Fibroblast of skin of scalp (primary cell): ENCODE measurements around the gene NKX1-2. TPM values are rescaled to one million over a fixed set of nuclear protein-coding genes. Genes with fewer than 3 reads are reported as not detected.

ENCODE experiments used
- DNase-seq: peaks from one replicate; pipeline ENCODE4 v3.0.0-alpha.2; 2013
- polyA plus RNA-seq, 2 experiments: library from polyadenylated mRNA; unstranded; fragments of 120-200 nt; gene quantifications; one replicate each; pipeline ENCODE4 v1.2.1, GENCODE V29; 2013; ENCODE audit not compliant: insufficient read length in 2 of 2

Gene NKX1-2
- not detected for polyA plus RNA-seq (2013, experiment 1 of 2; ENCODE audit: insufficient read length)
- not detected for polyA plus RNA-seq (2013, experiment 2 of 2; ENCODE audit: insufficient read length)

DNA sequence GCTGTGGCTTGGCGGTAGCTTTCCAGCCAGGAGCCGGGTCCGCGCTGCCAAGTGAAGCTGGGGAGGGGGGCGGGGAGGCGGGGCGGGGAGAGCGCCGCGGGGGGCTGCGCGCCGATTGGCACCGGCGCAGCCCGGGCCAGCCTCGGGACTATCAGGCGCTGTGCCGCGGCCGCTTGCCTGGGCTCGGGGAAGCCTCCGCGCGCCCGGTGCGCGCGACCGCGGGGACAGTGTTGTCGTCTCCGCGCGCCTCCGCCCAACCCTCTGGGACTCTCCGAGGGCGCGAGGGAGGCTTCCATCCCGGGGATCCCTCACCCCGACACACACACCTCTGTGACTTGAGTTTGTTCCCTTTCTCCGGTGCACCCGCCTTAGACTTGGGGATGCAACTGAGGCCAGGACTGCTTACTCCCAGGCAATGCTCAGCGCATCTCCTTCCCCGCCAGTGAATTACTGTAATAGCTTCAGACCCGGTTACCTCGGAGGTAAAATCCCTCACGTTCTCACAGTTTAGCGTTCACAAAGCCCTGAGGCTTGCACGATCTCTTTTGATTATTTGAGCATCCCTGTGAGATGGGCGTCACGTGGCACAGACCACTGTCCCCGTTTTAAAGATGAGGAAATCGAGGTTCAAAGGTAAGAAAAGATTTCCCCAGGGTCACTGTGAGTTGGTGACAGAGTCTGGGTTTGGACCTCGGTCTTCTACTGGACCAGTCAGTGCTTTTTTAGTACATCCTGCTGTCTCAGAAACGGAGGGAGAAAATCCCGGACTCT lies at the start of gene NKX1-2:
TSS of gene NKX1-2 (minus strand) at position 24 of the 771 bp plus-strand sequence. CDS start 92 bp downstream, outside the sequence.
- DNase-seq, result no peak

DNA sequence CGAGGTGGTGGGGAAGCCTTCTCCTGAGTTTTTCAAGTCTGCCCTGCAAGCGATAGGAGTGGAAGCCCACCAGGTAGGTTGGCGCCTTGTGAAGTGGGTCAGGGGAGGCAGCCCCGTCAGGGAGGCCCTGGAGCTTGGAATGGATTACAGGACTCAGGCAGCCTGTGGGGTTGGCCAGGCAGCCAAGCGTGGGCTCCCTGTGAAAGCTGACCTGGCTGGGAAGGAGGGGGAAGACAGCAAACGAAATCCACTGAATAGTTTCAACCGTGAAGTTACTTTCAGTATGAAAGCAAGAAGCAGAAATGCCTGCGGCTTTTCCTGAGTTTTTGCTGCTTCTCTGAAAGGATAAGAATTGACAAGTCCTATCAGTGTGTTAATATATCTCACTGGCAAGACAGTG lies 48.2 kb upstream of the NKX1-2 start:
- no peak for DNase-seq

DNA sequence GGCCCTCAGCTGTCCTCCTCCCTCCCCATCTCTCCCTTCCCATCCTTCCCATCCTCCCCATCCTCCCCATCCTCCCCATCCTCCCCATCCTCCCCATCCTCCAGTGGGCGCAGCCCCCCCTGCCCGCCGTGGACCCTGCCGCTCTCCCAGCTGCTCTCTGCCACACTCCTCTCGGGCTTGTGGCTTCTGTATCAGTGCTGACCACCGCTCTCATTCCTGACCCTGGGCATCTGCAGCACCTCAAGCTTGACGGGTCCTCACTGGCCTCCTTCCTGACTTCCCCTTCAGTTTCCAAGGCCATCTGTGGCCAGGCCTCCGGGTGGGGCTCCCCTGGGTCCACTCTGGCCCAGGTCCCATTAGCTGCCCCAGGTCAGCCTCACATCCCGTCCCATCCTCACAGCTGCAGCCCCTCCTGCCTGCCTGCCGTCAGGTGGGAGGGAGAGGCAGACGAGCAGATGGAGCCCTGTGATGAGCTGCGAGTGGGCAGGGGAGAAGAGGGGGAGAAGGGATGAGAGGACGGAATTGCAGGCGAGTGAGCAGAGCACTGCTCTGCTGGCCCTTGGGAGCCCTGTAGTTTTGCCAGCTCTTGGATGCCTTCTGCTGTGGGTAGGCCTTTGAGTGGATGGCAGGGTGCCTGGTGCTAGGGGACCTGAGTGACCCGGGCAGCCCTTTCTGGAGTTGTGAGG lies 47.5 kb upstream of the NKX1-2 start:
- no peak for DNase-seq

DNA sequence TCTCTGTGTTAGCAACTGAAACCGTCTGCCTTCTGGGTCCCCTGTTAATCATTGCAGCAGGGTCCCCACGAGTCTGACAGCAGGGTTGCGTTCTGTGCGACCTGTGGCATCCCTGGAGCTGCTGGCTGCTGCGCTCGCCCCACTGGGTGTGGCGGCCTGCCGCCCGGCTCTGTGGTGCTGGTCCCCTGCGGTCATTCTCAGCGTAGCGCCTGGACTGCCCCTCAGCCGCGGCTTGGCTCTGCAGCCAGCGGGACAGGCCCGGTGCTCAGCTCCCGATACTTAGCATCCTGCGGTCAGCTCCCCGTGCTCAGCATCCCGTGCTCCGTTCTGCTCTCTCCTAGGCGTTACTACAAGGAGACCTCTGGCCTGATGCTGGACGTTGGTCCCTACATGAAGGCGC lies 46.8 kb upstream of the NKX1-2 start:
- DNase-seq, result no peak

DNA sequence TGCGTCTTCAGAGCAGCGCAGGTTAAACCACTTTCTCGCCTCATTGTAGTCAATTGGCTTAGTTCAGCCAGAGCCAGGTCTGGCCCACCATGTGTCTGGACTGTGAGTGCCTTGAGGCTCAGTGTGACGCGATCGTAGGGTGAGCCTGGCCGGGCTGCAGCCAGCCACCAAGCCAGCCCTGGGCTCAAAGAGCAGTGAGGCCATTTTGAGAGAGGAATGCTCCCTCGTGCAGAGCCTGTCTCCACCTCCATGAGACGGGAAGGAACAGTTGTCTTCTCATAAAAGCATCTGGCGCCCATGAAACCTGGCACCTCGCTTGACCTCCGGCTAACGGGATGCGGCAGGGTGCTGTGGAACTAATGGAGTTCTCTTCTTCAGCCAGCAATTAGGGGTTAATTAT lies 46.3 kb upstream of the NKX1-2 start:
- no peak for DNase-seq

DNA sequence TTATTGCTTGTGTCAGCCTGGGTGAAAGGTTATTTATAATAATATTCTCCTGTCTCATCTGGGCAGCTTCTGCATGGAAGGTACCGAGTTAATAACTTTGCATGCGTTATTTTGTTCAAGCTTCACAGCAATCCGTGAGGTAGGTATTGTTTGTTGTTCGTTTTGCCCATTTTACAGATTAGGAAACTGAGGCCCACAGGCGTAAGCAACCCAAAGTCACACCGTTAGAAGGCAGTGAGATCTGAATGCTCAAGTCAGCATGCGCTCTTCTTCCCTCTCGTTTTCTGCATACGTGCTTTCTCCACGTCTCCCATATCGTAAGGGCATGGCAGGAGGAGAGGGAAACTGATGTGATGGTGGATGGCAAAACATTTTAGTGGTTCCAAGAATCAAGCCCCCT lies 45.9 kb upstream of the NKX1-2 start:
- no peak for DNase-seq

DNA sequence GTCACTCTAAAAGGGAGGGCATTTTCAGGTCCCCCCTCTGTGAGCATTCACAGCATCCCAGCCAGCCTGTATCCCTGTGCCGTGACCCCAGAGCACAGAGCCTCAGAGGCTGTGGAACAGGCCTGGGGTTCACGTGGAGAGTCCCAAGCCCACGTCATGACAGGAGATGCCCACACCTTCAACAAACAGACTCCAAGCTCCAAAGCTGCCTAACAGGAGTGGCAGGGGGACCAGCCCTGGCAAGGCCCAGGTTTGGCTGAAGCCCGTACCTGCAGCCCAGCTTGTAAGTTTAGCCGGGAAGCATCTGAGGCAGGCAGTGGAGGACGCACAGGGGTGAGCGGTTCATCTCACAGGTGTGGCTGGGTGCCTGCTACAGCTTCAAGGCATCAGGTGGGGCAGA lies 45.3 kb upstream of the NKX1-2 start:
- no peak for DNase-seq

DNA sequence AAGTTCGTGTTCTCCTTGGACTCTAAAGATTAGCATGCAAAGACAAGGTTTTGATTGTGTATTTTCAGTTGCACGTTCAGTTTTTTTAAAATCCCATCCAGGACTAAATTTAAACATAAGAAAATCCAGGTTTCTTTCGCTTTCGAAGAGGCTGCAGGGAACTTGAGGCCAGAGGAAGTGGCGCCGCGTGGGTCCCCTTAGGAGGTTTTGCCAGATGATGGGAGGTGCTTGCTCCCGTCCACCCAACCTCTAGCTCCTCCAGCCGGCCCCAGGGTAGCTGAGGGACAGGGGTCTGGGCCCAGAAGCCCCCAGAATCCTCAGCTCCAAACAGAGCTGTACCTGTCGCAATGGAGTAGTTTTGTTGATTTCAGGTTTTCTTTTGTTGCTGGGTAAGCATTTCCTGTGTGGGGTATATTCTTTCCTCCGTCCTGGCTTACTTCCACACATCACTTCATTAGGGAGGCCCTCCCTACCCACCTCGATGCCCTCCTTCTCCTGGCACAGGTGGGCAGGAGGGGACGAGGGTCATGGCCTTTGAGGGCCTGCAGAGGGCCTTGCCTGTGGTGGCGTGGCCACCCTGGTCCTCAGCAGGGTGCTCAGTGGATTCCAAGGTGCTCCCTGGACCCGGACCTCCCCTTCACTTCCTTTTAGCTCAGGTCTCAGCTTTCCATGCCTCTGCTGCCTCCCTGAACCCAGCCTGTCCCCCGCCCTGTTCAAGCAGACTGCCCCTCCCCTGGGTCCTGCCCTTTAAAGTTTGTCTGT lies 44.4 kb upstream of the NKX1-2 start:
- DNase-seq, result no peak

DNA sequence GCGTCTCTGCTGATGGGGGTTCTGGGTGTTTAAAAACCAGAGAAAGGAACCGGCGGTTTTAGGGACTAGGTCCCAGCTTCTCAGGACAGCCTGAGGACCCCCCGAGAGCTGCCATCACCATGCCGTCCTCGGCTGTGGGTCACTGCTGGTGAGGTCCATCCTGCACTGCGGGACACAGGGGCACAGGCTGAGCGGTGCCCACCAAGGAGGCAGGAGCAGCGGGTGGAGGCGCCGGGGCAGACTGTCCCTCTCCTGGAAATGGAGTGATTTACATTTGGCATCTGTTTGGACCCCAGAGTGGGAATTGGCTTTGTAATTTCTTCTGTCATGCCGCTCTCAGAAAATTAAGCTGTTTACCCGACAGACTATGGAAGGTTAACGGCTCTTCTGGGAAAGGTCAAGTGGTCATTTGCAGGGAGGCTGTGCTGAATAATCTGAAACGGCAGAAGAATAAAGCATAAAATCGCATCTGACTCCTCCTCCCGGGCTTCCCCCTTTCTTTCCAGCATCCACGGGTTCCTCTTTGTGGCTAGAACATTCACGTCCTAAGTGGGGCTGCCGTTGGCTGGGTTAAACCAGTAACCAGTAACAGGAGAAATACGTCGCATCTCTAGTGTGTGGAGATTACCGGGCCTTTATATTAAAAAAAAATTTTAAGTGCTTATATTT lies 43.5 kb upstream of the NKX1-2 start:
- no peak for DNase-seq

DNA sequence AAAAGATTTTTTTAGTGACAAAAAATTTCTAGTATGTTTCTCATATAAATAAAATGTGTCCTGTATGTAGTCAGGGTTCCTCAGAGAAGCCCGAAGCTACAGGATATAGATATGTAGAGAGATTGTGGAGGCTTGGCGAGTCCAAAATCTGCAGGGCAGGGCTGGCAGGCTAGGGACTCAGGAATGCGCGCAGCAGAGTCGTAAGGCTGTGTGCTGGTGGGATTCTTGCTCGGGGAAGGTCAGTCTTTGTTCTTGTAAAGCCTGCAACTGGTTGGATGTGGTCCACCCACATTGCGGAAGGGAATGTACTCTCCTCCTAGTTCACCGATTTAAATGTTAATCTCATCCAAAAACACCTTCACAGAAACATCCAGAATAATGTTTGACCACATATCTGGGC lies 42.4 kb upstream of the NKX1-2 start:
- no peak for DNase-seq

DNA sequence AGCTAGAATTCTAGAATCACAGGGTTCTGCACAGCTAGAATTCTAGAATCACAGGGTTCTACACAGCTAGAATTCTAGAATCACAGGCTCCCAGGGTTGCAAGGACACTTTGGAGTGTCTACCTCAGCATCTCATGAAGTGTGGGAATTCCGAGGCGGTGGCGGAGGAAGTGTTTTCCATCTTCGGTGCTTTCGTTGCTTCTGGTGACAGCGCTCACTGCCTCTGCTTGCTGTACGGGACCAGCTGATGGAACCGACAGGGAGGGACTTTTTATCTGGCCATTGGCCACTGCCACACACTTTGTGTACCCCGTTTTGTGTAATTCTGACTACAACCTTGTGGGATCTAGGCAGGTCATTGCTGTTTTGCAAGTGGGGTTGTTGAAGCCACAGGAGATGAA lies 41.3 kb upstream of the NKX1-2 start:
- no peak for DNase-seq

DNA sequence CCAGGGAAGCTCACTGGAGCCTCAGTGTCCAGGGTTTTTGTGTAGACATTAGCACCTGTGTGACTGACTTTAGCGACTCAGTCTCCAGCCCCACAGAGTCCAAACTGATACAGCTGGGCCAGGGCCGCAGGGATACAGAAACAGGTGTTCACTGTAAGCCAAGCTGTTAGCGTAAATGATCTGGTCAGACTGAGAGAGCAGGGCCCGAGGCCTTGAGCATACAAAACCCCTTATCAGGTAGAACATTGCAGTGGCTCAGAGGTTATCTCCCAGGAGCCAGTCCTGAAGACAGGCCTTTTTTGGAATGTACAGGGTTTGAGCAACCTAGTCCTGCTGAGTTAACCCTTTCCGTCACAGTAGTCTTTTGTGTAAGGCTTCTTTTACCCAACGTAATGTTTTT lies 36.8 kb upstream of the NKX1-2 start:
- no peak for DNase-seq

DNA sequence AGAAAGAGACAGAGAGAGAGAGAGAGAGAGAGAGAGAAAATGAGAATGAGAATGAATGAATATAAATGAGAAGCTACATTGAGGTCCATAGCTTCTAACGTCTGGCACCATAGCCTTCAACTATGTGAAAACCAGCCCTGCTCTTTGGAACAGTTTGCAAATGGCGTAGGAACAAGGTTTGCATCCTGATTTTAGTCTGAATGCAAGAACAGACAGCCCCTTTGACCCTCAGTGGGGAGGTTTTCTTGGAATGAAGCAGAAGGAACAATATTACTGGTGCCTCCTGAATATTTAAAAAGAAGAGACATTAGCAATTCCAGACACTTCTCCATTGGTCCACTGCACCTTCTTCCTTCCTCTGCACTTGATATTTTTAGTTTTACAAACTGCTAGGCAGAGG lies 34.8 kb upstream of the NKX1-2 start:
- no peak for DNase-seq

DNA sequence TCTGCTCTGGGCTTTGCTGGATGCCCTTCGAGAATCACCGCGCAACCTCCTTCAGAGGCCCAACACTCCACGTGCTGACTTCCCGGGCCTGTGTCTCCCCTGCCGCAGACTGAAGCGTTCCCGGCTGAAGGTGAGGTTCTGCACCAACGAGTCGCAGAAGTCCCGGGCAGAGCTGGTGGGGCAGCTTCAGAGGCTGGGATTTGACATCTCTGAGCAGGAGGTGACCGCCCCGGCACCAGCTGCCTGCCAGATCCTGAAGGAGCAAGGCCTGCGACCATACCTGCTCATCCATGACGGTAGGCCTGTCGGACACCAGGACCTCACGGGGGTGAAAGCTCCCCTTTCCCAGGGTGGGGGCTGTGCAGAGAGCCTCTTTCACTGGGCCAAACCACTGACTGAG lies 34.2 kb upstream of the NKX1-2 start:
- no peak for DNase-seq

DNA sequence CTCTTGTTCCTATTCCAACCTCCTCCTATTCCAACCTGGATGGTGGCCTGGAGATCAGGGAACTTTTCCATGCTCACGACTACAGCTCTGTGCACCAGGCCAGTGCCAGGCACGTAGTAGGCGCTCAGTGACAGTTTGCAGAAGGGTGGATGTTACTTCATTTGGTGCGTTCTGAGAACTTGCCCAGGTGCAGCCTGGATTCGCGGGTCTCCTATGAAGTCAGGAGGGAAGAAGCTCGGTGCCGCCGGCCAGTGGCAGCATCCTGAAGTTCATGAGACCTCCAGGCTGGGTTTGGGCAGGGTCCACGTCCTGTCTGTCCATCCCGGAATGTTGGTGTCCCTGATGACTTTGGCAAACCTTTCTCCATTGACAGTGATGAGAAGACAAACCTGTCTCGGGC lies 33.0 kb upstream of the NKX1-2 start:
- DNase-seq, result no peak

DNA sequence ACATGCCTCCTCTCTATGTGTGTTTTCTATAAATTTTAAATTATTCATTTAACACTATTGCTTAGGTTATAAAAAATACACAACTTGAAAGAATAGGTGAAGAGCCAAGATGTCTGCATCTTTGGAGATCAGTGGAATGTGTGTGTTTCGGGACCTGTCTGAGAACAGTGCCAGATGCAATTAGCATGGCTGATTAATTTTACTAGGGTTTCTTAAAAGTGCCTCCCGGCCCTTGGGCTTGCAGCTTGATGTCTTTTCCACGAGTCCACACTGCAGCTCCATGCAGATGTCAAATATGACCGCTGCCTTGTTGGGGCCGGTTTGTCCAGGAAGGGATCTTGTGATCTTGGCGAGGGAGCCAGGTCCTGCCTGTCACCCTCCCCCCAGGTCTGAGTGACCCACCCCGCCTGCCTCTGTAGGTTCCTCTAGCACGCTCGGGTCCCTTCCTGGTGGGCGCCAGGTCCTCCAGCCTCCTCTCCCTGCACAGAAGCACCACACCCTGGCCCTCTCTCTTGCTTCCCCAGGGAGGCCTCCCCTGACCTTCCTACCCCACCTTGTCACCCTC lies 32.5 kb upstream of the NKX1-2 start:
- no peak for DNase-seq

DNA sequence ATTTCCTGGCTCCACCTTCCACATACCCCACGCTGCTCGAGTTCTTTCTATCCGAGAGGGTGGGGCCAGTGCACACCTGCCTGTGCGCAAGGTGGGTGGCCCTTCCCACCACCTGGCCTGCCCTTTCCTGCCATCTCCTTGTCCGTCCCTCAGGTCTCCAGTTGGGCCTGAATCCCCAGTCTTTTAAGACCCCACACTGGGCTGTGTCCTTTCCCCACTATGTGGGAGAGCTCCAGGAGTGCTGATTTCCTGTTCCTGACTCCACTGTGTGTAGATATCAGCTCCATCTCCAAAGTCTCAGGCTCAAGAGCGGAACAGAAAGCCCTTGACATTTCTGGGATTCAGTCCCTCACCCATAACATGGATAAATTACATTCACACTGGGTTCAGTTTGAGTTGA lies 31.9 kb upstream of the NKX1-2 start:
- DNase-seq, result no peak

DNA sequence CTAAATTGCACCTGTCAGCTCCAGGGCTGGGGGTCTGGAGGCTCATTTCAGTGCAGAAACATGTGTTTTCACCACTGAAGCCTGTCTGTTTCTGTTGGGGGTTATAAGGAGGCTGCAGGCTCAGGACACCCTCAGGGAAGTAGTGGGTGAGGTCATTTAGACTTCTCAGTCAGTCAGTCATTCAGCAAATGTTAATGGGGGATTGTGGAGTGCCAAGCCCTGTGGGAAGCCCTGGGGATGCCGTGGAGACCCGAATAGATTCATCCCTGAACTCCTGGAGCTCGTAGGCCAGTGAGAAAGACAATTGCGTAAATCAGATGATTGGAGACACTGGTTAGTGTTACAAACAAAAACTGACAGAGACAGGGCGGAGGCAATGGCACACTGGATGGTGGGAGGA lies 31.0 kb upstream of the NKX1-2 start:
- no peak for DNase-seq

DNA sequence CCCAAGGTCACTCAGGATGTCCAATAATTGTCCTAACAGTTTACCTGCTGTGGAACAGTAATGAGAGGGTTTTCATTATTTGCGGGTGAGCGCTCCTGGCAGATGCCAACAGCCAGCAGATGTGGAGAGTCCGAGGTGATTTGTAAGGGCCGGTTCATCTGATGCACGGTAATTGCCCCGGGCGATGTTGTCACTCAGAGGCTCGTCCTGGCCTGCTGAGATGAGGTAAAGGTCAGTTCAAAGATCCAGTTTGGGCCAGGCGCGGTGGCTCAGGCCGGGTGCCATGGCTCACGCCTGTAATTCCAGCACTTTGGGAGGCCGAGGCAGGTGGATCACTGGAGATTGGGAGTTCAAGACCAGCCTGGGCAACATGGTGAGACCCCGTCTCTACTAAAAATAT lies 28.7 kb upstream of the NKX1-2 start:
- DNase-seq, result no peak

DNA sequence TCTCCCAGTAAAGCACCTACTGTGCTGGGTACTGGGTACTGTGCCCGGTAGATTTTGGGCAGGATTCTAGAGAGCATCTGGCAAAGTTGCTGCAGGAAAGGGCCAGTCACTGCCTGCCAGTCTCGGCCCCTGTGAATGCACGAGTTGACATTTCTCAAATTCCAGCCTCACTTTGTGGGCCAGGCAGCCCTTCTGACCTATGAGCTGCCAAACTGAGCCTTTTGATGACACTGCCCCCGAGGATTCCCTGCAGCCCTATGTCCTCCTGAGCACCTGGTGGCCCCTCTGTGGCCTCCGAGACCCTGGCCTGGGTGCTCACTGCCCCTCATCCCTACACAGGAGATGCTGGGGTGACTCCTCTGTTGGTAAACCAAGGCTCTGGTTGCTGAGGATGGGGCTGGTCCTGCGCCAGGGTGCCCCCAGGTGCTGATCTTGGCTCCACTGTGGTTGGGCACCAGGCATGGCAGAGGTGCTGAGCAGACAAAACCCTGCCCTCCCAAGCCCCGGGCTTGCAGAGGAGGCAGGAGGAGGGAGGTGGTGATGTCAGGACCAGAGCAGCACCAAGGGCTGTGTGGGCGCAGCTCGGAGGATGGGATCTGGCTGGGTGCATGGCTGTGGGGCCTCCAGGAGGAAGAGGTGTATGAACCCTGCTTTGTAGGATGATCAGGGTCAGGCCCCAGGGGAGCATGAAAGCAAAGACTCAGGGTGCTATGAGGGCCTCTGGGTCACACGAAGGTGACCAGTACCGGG lies 28.0 kb upstream of the NKX1-2 start:
- DNase-seq, result no peak

DNA sequence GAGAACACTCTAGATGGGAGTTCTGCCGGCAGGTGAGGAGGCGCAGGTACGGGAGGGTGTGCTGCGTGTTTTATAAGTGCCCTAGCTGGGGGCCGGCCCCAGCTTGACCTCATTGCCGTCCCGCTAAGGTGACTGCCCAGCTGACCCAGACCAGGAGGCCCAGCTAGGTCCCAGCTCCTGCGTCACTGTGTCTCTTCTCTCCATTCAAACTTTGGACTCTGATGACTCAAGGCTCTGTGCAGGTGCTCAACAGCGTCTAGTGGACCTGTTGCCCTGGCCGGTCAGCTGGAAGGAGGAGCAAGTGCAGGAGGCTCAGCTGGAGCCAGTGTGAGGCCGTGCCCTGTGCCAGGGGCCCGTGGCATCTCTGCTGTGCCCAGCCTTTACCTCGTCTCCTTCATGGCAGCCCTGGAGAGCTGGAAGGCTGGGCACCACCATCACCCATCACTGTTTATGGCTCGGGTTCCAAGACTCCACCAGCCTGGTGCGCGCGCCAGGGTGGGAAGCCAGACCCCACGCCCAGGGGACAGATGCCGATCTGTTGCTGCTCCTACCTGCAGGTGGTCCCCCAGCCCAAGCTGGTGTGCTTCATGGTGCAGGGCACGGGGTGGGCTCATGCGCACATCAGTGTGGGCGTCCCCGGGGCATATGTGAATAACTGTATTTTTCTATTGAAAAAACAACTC lies 26.3 kb upstream of the NKX1-2 start:
- DNase-seq, result no peak
